ENCODE results near the gene ATXN1.

Gene ATXN1

GRCh38 chr6:16681260-16681873 lies 79.9 kb downstream of the ATXN1 start:
- in situ Hi-C loops (cut with HindIII; ENCODE audit: low sequenced_read_pairs), result no loop called here

- in situ Hi-C loops (cut with HindIII; ENCODE audit: low sequenced_read_pairs), result no loop called here
These were observed 82.2 kb downstream of the ATXN1 start for GRCh38 chr6:16679050-16679449.

- in situ Hi-C loops (cut with HindIII; ENCODE audit: low sequenced_read_pairs), result no loop called here
These were observed 83.8 kb downstream of the ATXN1 start for GRCh38 chr6:16677458-16677857.

- in situ Hi-C loops (cut with HindIII; ENCODE audit: low sequenced_read_pairs), result no loop called here
These were observed 84.3 kb downstream of the ATXN1 start for GRCh38 chr6:16676978-16677377.

GRCh38 chr6:16676376-16676775 lies 84.9 kb downstream of the ATXN1 start:
- in situ Hi-C loops (cut with HindIII; ENCODE audit: low sequenced_read_pairs), result no loop called here

GRCh38 chr6:16674801-16675392 lies 86.4 kb downstream of the ATXN1 start:
- in situ Hi-C loops (cut with HindIII; ENCODE audit: low sequenced_read_pairs), result no loop called here

GRCh38 chr6:16673011-16673797 lies 88.1 kb downstream of the ATXN1 start:
- in situ Hi-C loops (cut with HindIII; ENCODE audit: low sequenced_read_pairs), result no loop called here

GRCh38 chr6:16671302-16672289 lies 89.7 kb downstream of the ATXN1 start:
- in situ Hi-C loops (cut with HindIII; ENCODE audit: low sequenced_read_pairs), result no loop called here

GRCh38 chr6:16670617-16671051 lies 90.6 kb downstream of the ATXN1 start:
- in situ Hi-C loops (cut with HindIII; ENCODE audit: low sequenced_read_pairs), result no loop called here

- in situ Hi-C loops (cut with HindIII; ENCODE audit: low sequenced_read_pairs), result no loop called here
These were observed 91.1 kb downstream of the ATXN1 start for GRCh38 chr6:16670183-16670582.

- in situ Hi-C loops (cut with HindIII; ENCODE audit: low sequenced_read_pairs), result no loop called here
These were observed 92.0 kb downstream of the ATXN1 start for GRCh38 chr6:16669227-16669626.

GRCh38 chr6:16667509-16667908 lies 93.8 kb downstream of the ATXN1 start:
- in situ Hi-C loops (cut with HindIII; ENCODE audit: low sequenced_read_pairs), result no loop called here

- in situ Hi-C loops (cut with HindIII; ENCODE audit: low sequenced_read_pairs), result no loop called here
These were observed 95.3 kb downstream of the ATXN1 start for GRCh38 chr6:16665992-16666391.

GRCh38 chr6:16665182-16665581 lies 96.1 kb downstream of the ATXN1 start:
- in situ Hi-C loops (cut with HindIII; ENCODE audit: low sequenced_read_pairs), result no loop called here

- in situ Hi-C loops (cut with HindIII; ENCODE audit: low sequenced_read_pairs), result no loop called here
These were observed 97.4 kb downstream of the ATXN1 start for GRCh38 chr6:16663901-16664300.

GRCh38 chr6:16660157-16660497 lies 101.1 kb downstream of the ATXN1 start:
- in situ Hi-C loops (cut with HindIII; ENCODE audit: low sequenced_read_pairs), result no loop called here

GRCh38 chr6:16659466-16660156 lies 101.6 kb downstream of the ATXN1 start:
- in situ Hi-C loops (cut with HindIII; ENCODE audit: low sequenced_read_pairs), result no loop called here

GRCh38 chr6:16658348-16659034 lies 102.8 kb downstream of the ATXN1 start:
- in situ Hi-C loops (cut with HindIII; ENCODE audit: low sequenced_read_pairs), result no loop called here

- in situ Hi-C loops (cut with HindIII; ENCODE audit: low sequenced_read_pairs), result no loop called here
These were observed 103.5 kb downstream of the ATXN1 start for GRCh38 chr6:16657768-16658167.

- in situ Hi-C loops (cut with HindIII; ENCODE audit: low sequenced_read_pairs), result no loop called here
These were observed 104.8 kb downstream of the ATXN1 start for GRCh38 chr6:16656451-16656850.
